GM21526 (cell line): Measurements from ENCODE around the gene MNAT1.

Experiments
- ATAC-seq: cut with Tn5 transposase; IDR thresholded peaks from one replicate; pipeline ENCODE4 v1.9.1; 2021; ENCODE audit warnings: moderate library complexity; ENCODE audit not compliant: unreplicated experiment, low FRiP score

The MNAT1 gene

GRCh38 chr14:60956632-60957031, 222.1 kb downstream of the MNAT1 start:
- ATAC-seq: no peak

DNA sequence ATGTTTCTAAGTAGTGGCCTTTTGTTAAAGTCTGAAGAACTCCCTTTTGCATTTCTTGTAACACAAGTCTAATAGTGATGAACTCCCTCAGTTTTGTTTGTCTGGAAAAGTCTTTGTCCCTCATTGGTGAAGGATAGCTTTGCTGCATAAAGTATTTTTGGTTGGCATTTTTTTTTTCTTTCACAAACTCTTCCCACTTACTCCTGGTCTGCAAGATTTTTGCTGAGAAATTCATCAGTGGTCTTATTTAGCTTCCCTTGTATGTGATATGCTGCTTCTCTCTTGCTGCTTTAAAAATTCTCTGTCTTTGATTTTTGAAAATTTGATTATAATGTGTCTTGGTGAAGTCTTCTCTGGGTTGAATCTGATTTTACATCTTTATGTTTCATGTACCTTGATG, 223.6 kb downstream of the MNAT1 start:
- ATAC-seq: no peak

DNA sequence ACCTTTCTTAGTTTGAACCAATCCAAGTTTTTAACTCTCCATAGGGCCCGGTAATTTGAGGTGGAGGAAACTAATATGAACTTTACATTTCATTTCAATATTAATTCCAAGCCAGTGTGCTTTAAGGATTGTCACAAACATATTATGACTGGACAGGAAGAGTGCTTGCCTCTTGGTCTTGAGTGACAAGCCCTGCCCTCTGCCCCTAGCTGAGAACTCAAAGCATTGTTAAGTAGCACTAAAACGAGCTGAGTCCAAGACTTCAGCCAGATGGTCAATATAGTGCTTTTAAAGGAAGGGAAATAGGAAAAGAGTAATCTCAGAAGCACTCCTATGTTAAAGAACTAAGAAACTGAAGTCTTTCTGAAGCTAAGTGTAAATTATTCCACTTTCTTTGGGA, 229.2 kb downstream of the MNAT1 start:
- no peak for ATAC-seq

- no peak for ATAC-seq
These were observed 230.3 kb downstream of the MNAT1 start for GRCh38 chr14:60964904-60965303.

DNA sequence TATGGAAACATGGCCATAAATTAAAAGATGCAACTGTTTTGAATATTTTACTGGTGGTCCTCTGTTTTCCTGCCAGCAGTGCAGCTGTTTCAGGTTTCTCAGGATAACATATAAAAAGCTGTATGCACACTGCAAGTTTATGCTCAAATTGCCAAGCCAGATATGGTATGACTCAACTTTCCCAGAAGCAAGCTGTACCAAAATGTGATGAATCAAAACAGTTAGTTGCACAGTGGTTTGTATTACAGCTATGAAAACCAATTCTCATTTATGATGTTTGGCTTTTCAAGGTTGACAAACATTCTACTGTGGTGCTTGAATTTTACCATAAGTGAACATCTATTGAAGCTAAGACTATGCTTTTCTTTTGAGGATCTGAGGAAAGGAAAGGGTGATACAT, 230.8 kb downstream of the MNAT1 start:
- no peak for ATAC-seq

DNA sequence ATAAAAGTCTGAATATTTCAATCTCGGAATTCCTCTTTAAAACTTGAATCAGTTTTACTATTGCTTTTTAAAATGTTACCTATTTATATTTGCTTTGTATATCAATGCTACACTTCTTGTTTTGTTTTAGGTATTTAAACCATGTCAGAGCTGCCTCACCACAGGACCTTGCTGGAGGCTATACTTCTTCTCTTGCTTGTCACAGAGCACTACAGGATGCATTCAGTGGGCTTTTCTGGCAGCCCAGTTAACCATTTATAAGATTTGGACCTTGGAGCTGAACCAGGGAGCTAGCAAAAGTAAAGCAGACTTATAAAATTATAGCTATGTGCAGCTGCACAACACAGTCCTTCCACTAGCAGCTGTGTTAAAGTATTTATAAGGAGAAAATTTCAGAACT, 233.5 kb downstream of the MNAT1 start:
- no peak for ATAC-seq

- ATAC-seq: no peak
These were observed 234.1 kb downstream of the MNAT1 start for GRCh38 chr14:60968671-60969070.

DNA sequence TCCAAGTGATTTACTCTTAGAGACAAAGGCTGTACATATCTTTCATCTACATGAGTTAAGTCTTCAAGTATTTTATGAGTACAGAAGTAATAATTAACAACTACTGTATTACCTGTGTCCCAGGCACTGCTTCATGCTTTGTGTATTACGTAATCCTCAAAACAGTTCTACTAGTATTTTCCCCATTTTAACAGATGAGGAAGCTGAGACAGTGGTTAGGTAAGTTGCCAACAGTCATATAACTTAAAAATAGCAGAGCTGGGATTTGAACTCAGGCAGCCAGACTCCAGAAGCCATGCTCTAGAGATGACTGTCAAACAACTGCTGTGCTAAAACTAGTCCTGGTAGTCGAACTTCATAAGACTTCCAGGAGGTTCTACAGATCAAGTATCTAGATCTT, 235.6 kb downstream of the MNAT1 start:
- no peak for ATAC-seq

- no peak for ATAC-seq
These were observed 236.7 kb downstream of the MNAT1 start for GRCh38 chr14:60971271-60971670.

DNA sequence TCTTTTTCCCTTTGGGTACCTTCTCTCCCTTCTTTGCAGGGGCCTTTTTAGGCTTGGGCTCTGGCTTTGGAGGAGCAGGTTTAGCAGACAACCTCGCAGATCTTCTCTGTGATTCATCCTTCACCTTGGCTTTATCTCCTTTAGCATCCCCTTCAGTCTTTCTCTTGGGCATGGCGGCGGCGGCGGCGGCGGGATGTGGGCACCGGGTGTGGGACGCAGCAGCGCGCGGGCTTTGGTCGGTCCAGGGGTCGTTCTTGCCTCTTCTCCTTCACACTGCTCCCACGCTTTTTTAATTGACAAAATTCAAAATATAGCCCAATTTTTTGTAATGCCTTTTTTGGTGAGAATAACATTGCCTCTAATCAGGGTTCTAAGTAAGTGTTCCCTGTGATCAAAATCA, 237.7 kb downstream of the MNAT1 start:
- ATAC-seq: no peak

GRCh38 chr14:60973070-60973469, 238.5 kb downstream of the MNAT1 start:
- no peak for ATAC-seq

DNA sequence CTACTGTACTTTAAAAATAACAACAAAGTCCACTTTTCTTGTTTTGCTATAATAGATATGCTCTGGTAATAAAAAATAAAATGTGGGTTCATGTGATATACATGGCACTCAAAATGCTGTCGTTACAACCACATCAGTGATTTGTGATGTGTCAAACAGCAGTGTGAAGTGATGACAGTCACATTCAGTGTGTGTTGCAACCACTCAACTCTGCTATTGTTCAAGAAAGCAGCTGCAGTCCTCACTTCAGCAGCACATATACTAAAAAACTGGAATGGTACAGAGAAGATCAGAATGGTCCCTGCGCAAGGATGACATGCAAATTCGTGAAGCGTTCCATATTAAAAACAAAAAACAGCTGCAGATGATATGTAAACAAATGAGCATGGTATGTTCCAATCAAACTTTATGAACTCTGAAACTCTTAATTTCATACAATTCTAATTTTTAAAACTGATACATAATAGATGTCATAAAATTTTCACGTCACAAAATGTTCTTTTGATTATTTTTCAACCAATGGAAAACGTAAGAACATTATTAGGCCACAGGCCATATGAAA, 239.6 kb downstream of the MNAT1 start:
- no peak for ATAC-seq

DNA sequence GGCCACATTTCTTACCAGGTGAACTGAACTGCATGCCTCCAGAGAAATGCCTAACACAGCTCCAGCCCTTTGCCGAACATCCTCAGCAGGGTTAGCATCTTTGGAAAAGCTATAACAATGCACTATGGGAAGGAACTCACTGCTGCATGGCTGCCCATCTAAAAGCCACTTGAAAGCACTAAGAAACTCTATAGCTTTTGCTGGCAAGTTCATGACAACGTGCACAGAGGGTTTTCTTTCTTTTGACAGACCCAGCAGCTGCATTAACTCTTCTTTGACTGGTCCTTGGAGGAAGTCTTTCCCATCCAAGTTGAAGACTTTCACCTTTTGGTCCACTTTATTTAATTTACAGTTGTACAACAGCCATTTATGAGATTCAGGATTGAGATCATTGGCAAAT, 241.0 kb downstream of the MNAT1 start:
- no peak for ATAC-seq

DNA sequence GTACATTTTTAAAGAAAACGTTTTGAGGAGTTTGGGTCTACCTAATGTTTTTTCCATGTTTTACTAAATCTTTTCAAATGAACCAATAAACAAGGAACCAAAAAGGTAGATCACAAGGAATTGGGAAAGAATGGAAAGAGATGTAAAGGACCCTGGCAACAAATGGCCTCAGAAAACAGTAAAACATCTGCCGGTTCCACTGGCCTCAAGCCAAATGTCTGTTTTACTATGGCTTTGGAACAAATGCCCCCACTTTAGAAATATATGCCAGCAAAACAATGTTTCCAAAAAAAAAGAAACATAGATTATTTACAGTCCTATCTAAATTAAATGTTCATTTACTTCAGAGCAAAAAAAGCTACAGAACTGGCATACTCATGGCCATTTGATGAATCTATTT, 243.3 kb downstream of the MNAT1 start:
- no peak for ATAC-seq

- peak; percentile 79 for ATAC-seq
These were observed 246.5 kb downstream of the MNAT1 start, which contains the start of the genes SLC38A6 and TRMT5 for GRCh38 chr14:60980811-60981632. SLC38A6 (plus strand) TSS chr14:60981245; CDS start chr14:60981278, 33 bp downstream. TRMT5 (minus strand) TSS chr14:60981079; CDS start chr14:60980973, 106 bp downstream.

- ATAC-seq: peak; percentile 5
These were observed 247.3 kb downstream of the MNAT1 start for GRCh38 chr14:60981633-60982455.

- no peak for ATAC-seq
These were observed 249.6 kb downstream of the MNAT1 start for GRCh38 chr14:60984196-60984595.

- ATAC-seq: no peak
These were observed 251.9 kb downstream of the MNAT1 start for GRCh38 chr14:60986500-60986899.

DNA sequence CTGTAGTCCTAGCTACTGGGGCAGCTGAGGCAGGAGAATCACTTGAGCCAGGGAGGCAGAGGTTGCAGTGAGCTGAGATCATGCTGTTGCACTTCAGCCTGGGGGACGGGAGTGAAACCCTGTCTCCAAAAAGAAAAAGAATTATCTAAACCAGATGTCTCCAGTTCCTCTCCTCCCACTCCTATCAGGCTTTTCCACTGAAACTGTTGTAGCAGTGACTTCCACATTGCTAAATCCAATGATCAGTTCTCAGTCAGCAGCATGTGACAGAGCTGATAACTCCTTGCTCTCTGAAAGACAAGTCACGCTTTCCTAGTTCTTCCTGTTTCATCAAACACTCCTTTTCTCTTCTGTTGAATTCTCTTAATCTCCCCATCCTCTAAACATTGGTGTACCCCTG, 255.0 kb downstream of the MNAT1 start:
- ATAC-seq: no peak

DNA sequence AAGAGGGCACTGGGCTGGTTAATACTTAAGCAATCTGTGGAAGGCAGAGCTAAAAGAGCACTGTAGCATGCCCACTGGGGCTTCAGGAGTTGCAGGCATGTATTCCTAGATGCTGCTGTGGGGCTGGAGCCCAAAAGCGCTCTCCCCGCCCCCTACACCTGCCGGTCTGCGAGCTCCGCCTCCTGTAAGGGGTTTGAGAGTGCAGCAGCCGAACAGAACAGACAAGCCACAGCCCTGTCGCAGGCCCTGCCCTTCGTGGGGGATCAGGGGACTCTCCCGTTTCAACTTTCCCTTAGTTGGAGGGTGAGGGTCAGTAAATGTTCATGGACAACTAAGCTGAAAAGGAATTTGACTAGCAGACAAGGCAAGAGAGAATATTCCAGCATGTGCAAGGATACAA, 264.1 kb downstream of the MNAT1 start:
- no peak for ATAC-seq

DNA sequence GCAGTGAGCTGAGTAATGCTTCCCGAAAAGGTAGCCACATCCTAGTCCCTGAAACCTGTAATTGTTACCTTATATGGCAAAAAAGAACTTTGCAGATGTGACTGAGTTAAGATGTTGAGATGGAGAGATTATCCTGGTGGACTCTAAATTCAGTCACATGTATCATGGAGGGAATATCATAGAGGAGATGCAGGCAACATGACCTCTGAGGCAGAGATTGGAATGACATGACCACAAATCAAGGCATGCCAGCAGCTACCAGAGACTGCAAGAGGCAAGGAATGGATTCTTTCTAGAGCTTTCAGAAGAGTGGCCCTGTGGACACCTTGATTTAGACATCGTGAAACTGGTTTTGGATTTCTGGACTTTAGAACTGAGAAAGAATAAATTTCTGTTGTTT, 265.0 kb downstream of the MNAT1 start:
- ATAC-seq: no peak
